IMR-90 (cell line): ENCODE measurements around the gene SLC1A7. TPM values are rescaled to one million over a fixed set of nuclear protein-coding genes. Genes with fewer than 3 reads are reported as not detected.
A peak's percentile ranks its signal among the peaks of the same experiment; 100 is the strongest.

Source experiments
- ATAC-seq: fragments of 200-7000 bp; cut with Tn5 transposase; 2 replicates; pipeline ENCODE4 v1.9.1; 2020; ENCODE audit warnings: low read depth, mild to moderate bottlenecking, moderate library complexity
- BruUV-seq: library from RNA; stranded (reverse); fragments of 400-500 nt; replicated peaks from 2 replicates; lab custom pipeline; 2021; lab: Mats Ljungman, UMichigan
- CTCF ChIA-PET: fragments of 300-600 bp; formaldehyde crosslinking; extraction: SDS; loops from one replicate; lab custom pipeline; 2021; ENCODE audit warnings: antibody characterized with exemption; lab: Yijun Ruan, JAX
- POLR2A ChIA-PET: fragments of 300-600 bp; sonication (Branson Sonifier 250); formaldehyde crosslinking; loops from one replicate; lab custom pipeline; 2022; ENCODE audit warnings: antibody characterized with exemption; ENCODE audit not compliant: unreplicated experiment; lab: Charles Lee
- DNase-seq: peaks from one replicate; pipeline ENCODE4 v3.0.0; 2013
- H2AFZ ChIP-seq: replicated peaks from 2 replicates; pipeline ENCODE3; 2013; ENCODE audit warnings: low read length, mild to moderate bottlenecking; ENCODE audit not compliant: poor library complexity
- H2AK5ac ChIP-seq: 2 replicates; pipeline ENCODE4 v1.6.1; 2013; ENCODE audit warnings: low read depth, low read length, inconsistent platforms
- H2AK9ac ChIP-seq: replicated peaks from 2 replicates; pipeline ENCODE3; 2013; ENCODE audit warnings: mild to moderate bottlenecking, low read depth, low read length, moderate library complexity; ENCODE audit not compliant: poor library complexity
- H2BK120ac ChIP-seq: 2 replicates; pipeline ENCODE4 v1.6.1; 2013; ENCODE audit warnings: low read depth, low read length, inconsistent platforms
- H2BK15ac ChIP-seq: 3 replicates; pipeline ENCODE4 v1.6.1; 2013; ENCODE audit warnings: low read depth, low read length, inconsistent platforms
- H2BK20ac ChIP-seq: 2 replicates; pipeline ENCODE4 v1.6.1; 2013; ENCODE audit warnings: low read depth, mild to moderate bottlenecking, inconsistent platforms, low read length, moderate library complexity
- H2BK5ac ChIP-seq: 2 replicates; pipeline ENCODE4 v1.6.1; 2013; ENCODE audit warnings: mild to moderate bottlenecking, low read depth, low read length, inconsistent platforms; ENCODE audit not compliant: poor library complexity, severe bottlenecking
- H3K14ac ChIP-seq: replicated peaks from 2 replicates; pipeline ENCODE4 v1.6.1; 2013; ENCODE audit warnings: low read depth, low read length, inconsistent platforms
- H3K18ac ChIP-seq: 2 replicates; pipeline ENCODE4 v1.6.1; 2013; ENCODE audit warnings: low read depth, low read length, control low read depth
- H3K23ac ChIP-seq: 2 replicates; pipeline ENCODE4 v1.6.1; 2013; ENCODE audit warnings: low read depth, low read length, inconsistent platforms
- H3K27ac ChIP-seq: 2 replicates; pipeline ENCODE4 v1.5.1; 2013; ENCODE audit warnings: mild to moderate bottlenecking, control low read depth, low read length; ENCODE audit not compliant: insufficient read depth
- H3K27me3 ChIP-seq: 2 replicates; pipeline ENCODE4 v1.6.1; 2013; ENCODE audit warnings: low read length; ENCODE audit not compliant: control insufficient read depth, insufficient read depth
- H3K36me3 ChIP-seq: 2 replicates; pipeline ENCODE4 v1.6.1; 2013; ENCODE audit warnings: low read length, mixed read lengths; ENCODE audit not compliant: control insufficient read depth, insufficient read depth
- H3K4ac ChIP-seq: 2 replicates; pipeline ENCODE4 v1.6.1; 2013; ENCODE audit warnings: low read depth, low read length, inconsistent platforms
- H3K4me1 ChIP-seq: 2 replicates; pipeline ENCODE4 v1.6.1; 2013; ENCODE audit warnings: low read length, mixed read lengths; ENCODE audit not compliant: control insufficient read depth, insufficient read depth
- H3K4me2 ChIP-seq: 2 replicates; pipeline ENCODE4 v1.6.1; 2013; ENCODE audit warnings: low read depth, mild to moderate bottlenecking, control low read depth, low read length, moderate library complexity
- H3K4me3 ChIP-seq: 2 replicates; pipeline ENCODE4 v1.5.1; 2013; ENCODE audit warnings: low read depth, mild to moderate bottlenecking, control low read depth, low read length, moderate library complexity; ENCODE audit not compliant: insufficient read depth
- H3K56ac ChIP-seq: 2 replicates; pipeline ENCODE4 v1.6.1; 2013; ENCODE audit warnings: low read length, inconsistent platforms; ENCODE audit not compliant: insufficient read depth; ENCODE audit errors: extremely low read depth
- H3K79me1 ChIP-seq, 2 experiments: 2 replicates each; pipeline ENCODE4 v1.6.1; 2013; ENCODE audit warnings: low read length in 2 of 2, inconsistent platforms in 1 of 2, low read depth in 1 of 2
- H3K9ac ChIP-seq: 2 replicates; pipeline ENCODE4 v1.6.1; 2013; ENCODE audit warnings: low read depth, low read length, control low read depth
- H3K9me1 ChIP-seq: 2 replicates; pipeline ENCODE4 v1.6.1; 2013; ENCODE audit warnings: low read length, inconsistent platforms; ENCODE audit not compliant: insufficient read depth
- H3K9me3 ChIP-seq: 2 replicates; pipeline ENCODE4 v1.6.1; 2013; ENCODE audit warnings: low read length; ENCODE audit not compliant: control insufficient read depth, insufficient read depth
- H4K20me1 ChIP-seq: 2 replicates; pipeline ENCODE4 v1.6.1; 2013; ENCODE audit warnings: low read length, inconsistent platforms; ENCODE audit not compliant: insufficient read depth
- H4K5ac ChIP-seq: 2 replicates; pipeline ENCODE4 v1.6.1; 2013; ENCODE audit warnings: mild to moderate bottlenecking, low read depth, low read length, control low read depth
- H4K8ac ChIP-seq, 2 experiments: 2 replicates each; pipeline ENCODE4 v1.6.1; 2013; ENCODE audit warnings: low read depth in 2 of 2, low read length in 2 of 2, control low read depth in 1 of 2, inconsistent platforms in 1 of 2
- H4K91ac ChIP-seq: 2 replicates; pipeline ENCODE4 v1.6.1; 2013; ENCODE audit warnings: low read depth, low read length, inconsistent platforms; ENCODE audit not compliant: insufficient read depth
- CHD1 ChIP-seq: IDR thresholded peaks from 2 replicates; pipeline ENCODE4 v1.6.1; 2012; ENCODE audit warnings: low read depth, low read length, improper control_type of control experiment
- RFX5 ChIP-seq: IDR thresholded peaks from 2 replicates; pipeline ENCODE4 v1.8.0; 2012; ENCODE audit warnings: low read depth, mild to moderate bottlenecking, low read length, moderate library complexity
- WGBS, 2 experiments: methylation state at CpG; one replicate each; pipeline versions ENCODE4 v1.1.5 to v1.1.7; 2013; ENCODE audit warnings: missing lambda C conversion rate in 2 of 2; ENCODE audit not compliant: insufficient read length in 1 of 2; ENCODE audit errors: extremely low coverage in 2 of 2; 5-methylcytosine and 5-hydroxymethylcytosine counted together
- dilution Hi-C: fragments of 300-500 bp; cut with HindIII; formaldehyde crosslinking; loops from one replicate; pipeline ENCODE4 v1.14.3; 2018; ENCODE audit warnings: low sequenced_read_pairs; ENCODE audit not compliant: unreplicated experiment
- in situ Hi-C: fragments of 300-500 bp; cut with MboI; formaldehyde crosslinking; loops from 3 replicates; pipeline ENCODE4 v1.14.3; 2019; ENCODE audit warnings: low sequenced_read_pairs, inconsistent platforms, mixed read lengths
- intact Hi-C: fragments of 100-400 bp; cut with micrococcal nuclease; formaldehyde crosslinking; loops from 2 replicates; pipeline ENCODE4 v1.10.0; 2022
- polyA plus RNA-seq, 3 experiments: library from polyadenylated mRNA; depleted of rRNA; stranded (reverse); fragments of >200 nt; gene quantifications; 2 replicates each; pipeline ENCODE4 v1.2.3, GENCODE V29; 2012; ENCODE audit warnings: low replicate concordance in 1 of 3
- total RNA-seq: library from RNA; depleted of rRNA; stranded (reverse); fragments of >200 nt; gene quantifications from 2 replicates; pipeline ENCODE4 v1.2.3, GENCODE V29; 2012
- TF ChIP-seq, protein P1 (sequence below): conservative IDR thresholded peaks from 2 replicates; pipeline ENCODE4 v1.5.1; 2012; ENCODE audit warnings: mild to moderate bottlenecking, low read depth, low read length, improper control_type of control experiment
- TF ChIP-seq, protein P2 (sequence below): fragments of 150-350 bp; IDR thresholded peaks from 2 replicates; pipeline ENCODE4 v1.6.1; 2016; ENCODE audit warnings: low read depth, mild to moderate bottlenecking, low read length, moderate library complexity, borderline replicate concordance

Gene SLC1A7
- total and polyA plus RNA-seq, 2 of the 4 experiments (the other 2 are of a cell fraction) = 0.05 TPM; not detected in 1

DNA sequence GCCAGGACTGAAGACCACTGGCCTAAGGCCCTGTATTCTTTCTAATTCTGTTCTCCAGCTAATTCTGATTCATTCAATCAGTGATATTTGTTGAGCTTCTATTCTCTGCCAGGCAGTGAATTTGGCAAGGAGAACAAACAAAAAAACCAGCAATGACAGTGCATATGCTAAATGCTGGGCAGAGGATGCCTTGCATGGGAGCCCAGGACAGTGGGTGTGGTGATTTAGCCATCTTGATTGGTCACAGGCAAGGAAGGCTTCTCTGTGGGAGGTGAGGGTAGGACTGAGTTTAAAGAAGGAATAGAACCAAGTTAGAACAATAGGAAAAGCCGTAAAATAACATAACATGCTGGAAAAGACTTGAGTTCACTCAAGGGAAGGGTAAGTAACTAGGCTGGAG, 45.0 kb upstream of the SLC1A7 start:
- no peak overlapping the region for H2AK9ac ChIP-seq
- peak overlapping the region; percentile 68 for H3K18ac ChIP-seq
- H2BK5ac ChIP-seq = no peak overlapping the region
- in situ Hi-C loops = loop anchor here (10.0 kb wide), 2 partner anchors 283 to 483 kb away; no protein-coding TSS in a partner anchor
- ATAC-seq (no peak), DNase-seq (no peak)
- H3K23ac ChIP-seq = no peak overlapping the region
- no peaks in the 10 kb centered on the region for H3K27me3 ChIP-seq
- H3K4ac ChIP-seq = peak overlapping the region; percentile 85
- H2BK15ac ChIP-seq = peak overlapping the region; percentile 45; the same call in 1 of the 3 replicates
- H3K9ac ChIP-seq = no peak overlapping the region
- H2BK20ac ChIP-seq = peak overlapping the region; percentile 66
- dilution Hi-C loops = no loop called here
- H2AK5ac ChIP-seq = no peak overlapping the region
- ChIA-PET CTCF (interaction anchor here (0.6 to 1.5 kb wide), 4 partner anchors 11 to 486 kb away, joined by 3 to 6 read pairs (median 4); no protein-coding TSS in a partner anchor), POLR2A (no interaction called here)
- peak overlapping the region; percentile 88 for H2BK120ac ChIP-seq
- H3K9me1 ChIP-seq = peaks cover 26% of the 10 kb centered on the region
- no peak overlapping the region for H3K4me3 ChIP-seq
- intact Hi-C loops = loop anchor here (5.0 to 10.0 kb wide), 3 partner anchors 170 to 345 kb away; partner anchors contain the start of genes ECHDC2, SCP2 and ZYG11A
- no CpG with 5 or more reads among the region's 1 CpG for WGBS, 2 experiments
- no peak overlapping the region for H2AFZ ChIP-seq
- no TSS peak for BruUV-seq
- H3K27ac ChIP-seq = no peak overlapping the region
- no peak overlapping the region; the same call in 1 of the 2 replicates for H3K56ac ChIP-seq
- H4K8ac ChIP-seq = peak overlapping the region in 1 of 2 experiments; percentile 65; a peak in 3 of 4 replicates
- H4K91ac ChIP-seq = peak overlapping the region; percentile 67
- no peaks in the 10 kb centered on the region for H4K20me1 ChIP-seq
- no peak overlapping the region for H3K4me2 ChIP-seq
- 0 out of 2 replicates have a peak overlapping the region, but pooled peaks have one; percentile 51 for H3K14ac ChIP-seq
- H3K9me3 ChIP-seq = no peaks in the 10 kb centered on the region
- peaks cover 0 to 3% of the 10 kb centered on the region in 2 experiments; a peak in 2 of 4 replicates for H3K79me1 ChIP-seq
- peak overlapping the region; percentile 0; the same call in 1 of the 2 replicates for H4K5ac ChIP-seq
- H3K36me3 ChIP-seq = no peaks in the 10 kb centered on the region
- TF ChIP-seq CHD1 (no peak), RFX5 (no peak)
- TF ChIP-seq, protein P1, sequence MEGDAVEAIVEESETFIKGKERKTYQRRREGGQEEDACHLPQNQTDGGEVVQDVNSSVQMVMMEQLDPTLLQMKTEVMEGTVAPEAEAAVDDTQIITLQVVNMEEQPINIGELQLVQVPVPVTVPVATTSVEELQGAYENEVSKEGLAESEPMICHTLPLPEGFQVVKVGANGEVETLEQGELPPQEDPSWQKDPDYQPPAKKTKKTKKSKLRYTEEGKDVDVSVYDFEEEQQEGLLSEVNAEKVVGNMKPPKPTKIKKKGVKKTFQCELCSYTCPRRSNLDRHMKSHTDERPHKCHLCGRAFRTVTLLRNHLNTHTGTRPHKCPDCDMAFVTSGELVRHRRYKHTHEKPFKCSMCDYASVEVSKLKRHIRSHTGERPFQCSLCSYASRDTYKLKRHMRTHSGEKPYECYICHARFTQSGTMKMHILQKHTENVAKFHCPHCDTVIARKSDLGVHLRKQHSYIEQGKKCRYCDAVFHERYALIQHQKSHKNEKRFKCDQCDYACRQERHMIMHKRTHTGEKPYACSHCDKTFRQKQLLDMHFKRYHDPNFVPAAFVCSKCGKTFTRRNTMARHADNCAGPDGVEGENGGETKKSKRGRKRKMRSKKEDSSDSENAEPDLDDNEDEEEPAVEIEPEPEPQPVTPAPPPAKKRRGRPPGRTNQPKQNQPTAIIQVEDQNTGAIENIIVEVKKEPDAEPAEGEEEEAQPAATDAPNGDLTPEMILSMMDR = no peak
- TF ChIP-seq, protein P2, sequence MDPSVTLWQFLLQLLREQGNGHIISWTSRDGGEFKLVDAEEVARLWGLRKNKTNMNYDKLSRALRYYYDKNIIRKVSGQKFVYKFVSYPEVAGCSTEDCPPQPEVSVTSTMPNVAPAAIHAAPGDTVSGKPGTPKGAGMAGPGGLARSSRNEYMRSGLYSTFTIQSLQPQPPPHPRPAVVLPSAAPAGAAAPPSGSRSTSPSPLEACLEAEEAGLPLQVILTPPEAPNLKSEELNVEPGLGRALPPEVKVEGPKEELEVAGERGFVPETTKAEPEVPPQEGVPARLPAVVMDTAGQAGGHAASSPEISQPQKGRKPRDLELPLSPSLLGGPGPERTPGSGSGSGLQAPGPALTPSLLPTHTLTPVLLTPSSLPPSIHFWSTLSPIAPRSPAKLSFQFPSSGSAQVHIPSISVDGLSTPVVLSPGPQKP = no peak
- peaks cover 38% of the 10 kb centered on the region for H3K4me1 ChIP-seq
